ENCODE results near the gene TRAPPC6A. TPM values are rescaled to one million over a fixed set of nuclear protein-coding genes. Genes with fewer than 3 reads are reported as not detected.

The TRAPPC6A gene
- total and polyA plus RNA-seq, 2 donors (not counting 1 experiment from before 2014, with no cell fraction given): 40.3 to 79.0 TPM

DNA sequence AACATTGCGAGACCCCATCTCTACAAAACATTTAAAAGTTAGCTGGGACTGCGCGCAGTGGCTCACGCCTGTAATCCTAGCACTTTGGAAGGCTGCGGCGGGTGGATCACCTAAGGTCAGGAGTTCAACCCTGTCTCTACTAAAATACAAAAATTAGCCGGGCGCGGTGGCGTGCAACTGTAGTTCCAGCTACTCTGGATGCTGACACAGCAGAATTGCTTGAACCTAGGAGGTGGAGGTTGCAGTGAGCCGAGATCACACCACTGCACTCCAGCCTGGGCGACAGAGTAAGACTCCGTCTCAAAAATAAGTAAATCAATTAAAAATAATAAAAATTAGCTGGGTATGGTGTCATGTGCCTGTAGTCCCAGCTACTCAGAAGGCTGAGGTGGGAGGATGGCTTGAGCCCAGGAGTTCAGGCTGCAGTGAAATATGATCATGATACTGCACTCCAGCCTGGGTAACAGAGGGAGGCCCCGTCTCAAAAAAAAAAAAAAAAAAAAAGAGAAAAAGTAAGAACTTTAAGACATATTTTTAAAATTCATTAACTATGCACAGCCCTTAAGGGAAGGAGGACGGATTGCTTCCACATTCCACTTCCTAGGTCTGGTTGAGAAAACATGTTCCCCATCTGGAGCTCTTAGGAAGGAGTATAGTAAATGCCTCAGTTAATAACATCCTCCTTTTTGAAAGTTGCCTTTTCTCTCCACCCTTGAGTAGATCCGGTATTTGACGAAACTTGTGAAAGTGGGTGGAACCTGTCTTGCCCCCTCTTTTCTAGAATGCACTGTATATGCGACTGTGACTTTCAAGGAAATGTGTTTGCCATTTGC, 41.1 kb upstream of the TRAPPC6A start:
- intact Hi-C loops (cut with micrococcal nuclease): no loop called here
- H2AFZ ChIP-seq (ENCODE audit: insufficient read depth, low read depth, low read length, poor library complexity, severe bottlenecking): no peak overlapping the region
- no peak overlapping the region for H3K4me3 ChIP-seq (ENCODE audit: control extremely low read depth in 1 of 5, extremely low read depth in 1 of 5, insufficient read depth in 1 of 5, low read depth in 2 of 5, low read length in 4 of 5)
- H3K27me3 Mint-ChIP-seq: peaks cover 32% of the 10 kb centered on the region
- peaks cover 3% of the 10 kb centered on the region for H3K4me1 Mint-ChIP-seq
- ChIA-PET POLR2A (no interaction called here), CTCF (interaction anchor here (0.6 to 0.7 kb wide), 2 partner anchors 116 to 918 kb away, joined by 3 read pairs; no protein-coding TSS in a partner anchor)
- H4K20me1 ChIP-seq (ENCODE audit: control insufficient read depth, insufficient read depth, low read length, poor library complexity, severe bottlenecking): no peaks in the 10 kb centered on the region
- no peak overlapping the region for H3K4me2 ChIP-seq (replicated peaks; ENCODE audit: low read depth, low read length, poor library complexity, severe bottlenecking)
- H3K9ac ChIP-seq (ENCODE audit: low read length): no peak overlapping the region
- H3K27ac ChIP-seq (ENCODE audit: low read length in 2 of 2): no peak overlapping the region
- H3K79me2 ChIP-seq (ENCODE audit: control insufficient read depth, insufficient read depth, low read length): no peaks in the 10 kb centered on the region
- no peak for ATAC-seq (ENCODE audit: low read depth)
- no peaks in the 10 kb centered on the region for H3K36me3 ChIP-seq (replicated peaks in 1 of 2; ENCODE audit: control extremely low read depth in 1 of 2, control insufficient read depth in 1 of 2, extremely low read depth in 1 of 2, insufficient read depth in 2 of 2, low read length in 1 of 2)
- no peak overlapping the region for H3K27ac Mint-ChIP-seq
- no peak for TF ChIP-seq CTCF (IDR thresholded peaks at IDR 0.05)
- no peak for TF ChIP-seq EZH2 (IDR thresholded peaks at IDR 0.05; ENCODE audit: borderline replicate concordance, insufficient read depth, low read depth, low read length, poor library complexity, severe bottlenecking)
- no peaks in the 10 kb centered on the region for H3K9me3 Mint-ChIP-seq (ENCODE audit: insufficient read depth)
- 100% methylated on average over 6 of the region's 18 CpGs for whole genome bisulfite sequencing (ENCODE audit: insufficient coverage)
- no peak for DNase-seq
- H3K9me3 ChIP-seq (ENCODE audit: control extremely low read depth in 1 of 3, control insufficient read depth in 2 of 3, insufficient read depth in 1 of 3, low read length in 2 of 3): no peaks in the 10 kb centered on the region
- H3K4me3 Mint-ChIP-seq: no peak overlapping the region
- peaks cover 0 to 33% (median 8%) of the 10 kb centered on the region in 4 experiments for H3K27me3 ChIP-seq (replicated peaks in 1 of 4; ENCODE audit: control extremely low read depth in 1 of 4, control insufficient read depth in 3 of 4, insufficient read depth in 4 of 4, low read length in 3 of 4)
- no peaks in the 10 kb centered on the region for H3K4me1 ChIP-seq (ENCODE audit: control insufficient read depth in 2 of 2, insufficient read depth in 2 of 2, low read length in 2 of 2)

DNA sequence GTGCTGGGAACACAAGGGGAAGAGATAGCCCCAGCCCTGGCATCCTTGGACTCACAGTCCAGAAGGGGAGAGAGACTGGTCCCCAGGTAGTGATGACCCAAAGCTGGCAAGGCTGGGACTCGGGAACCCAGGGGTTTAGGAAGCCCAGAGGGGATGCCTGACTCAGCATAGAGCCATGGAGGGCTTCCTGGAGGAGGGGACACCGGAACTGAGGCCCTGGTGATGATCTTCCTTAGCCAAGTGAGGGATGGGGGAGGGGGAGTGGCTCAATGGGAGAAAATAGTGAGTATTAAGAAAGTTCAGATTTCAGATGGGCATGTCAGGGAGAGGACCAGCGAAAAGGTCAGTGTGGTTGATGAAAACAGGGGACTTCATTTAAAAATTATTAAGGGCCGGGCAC, 40.4 kb upstream of the TRAPPC6A start:
- no peaks in the 10 kb centered on the region for H3K9me3 Mint-ChIP-seq (ENCODE audit: insufficient read depth)
- no peak overlapping the region for H3K4me2 ChIP-seq (replicated peaks; ENCODE audit: low read depth, low read length, poor library complexity, severe bottlenecking)
- H4K20me1 ChIP-seq (ENCODE audit: control insufficient read depth, insufficient read depth, low read length, poor library complexity, severe bottlenecking): no peaks in the 10 kb centered on the region
- peaks cover 35% of the 10 kb centered on the region for H3K27me3 Mint-ChIP-seq
- no peak for TF ChIP-seq CTCF (IDR thresholded peaks at IDR 0.05)
- no peak for TF ChIP-seq EZH2 (IDR thresholded peaks at IDR 0.05; ENCODE audit: borderline replicate concordance, insufficient read depth, low read depth, low read length, poor library complexity, severe bottlenecking)
- no peak overlapping the region for H3K4me3 ChIP-seq (ENCODE audit: control extremely low read depth in 1 of 5, extremely low read depth in 1 of 5, insufficient read depth in 1 of 5, low read depth in 2 of 5, low read length in 4 of 5)
- H3K27ac ChIP-seq (ENCODE audit: low read length in 2 of 2): no peak overlapping the region
- ChIA-PET POLR2A (no interaction called here), CTCF (no interaction called here)
- WGBS (ENCODE audit: insufficient coverage): 72% methylated on average over 4 of the region's 4 CpGs
- no peaks in the 10 kb centered on the region for H3K36me3 ChIP-seq (replicated peaks in 1 of 2; ENCODE audit: control extremely low read depth in 1 of 2, control insufficient read depth in 1 of 2, extremely low read depth in 1 of 2, insufficient read depth in 2 of 2, low read length in 1 of 2)
- no peak overlapping the region for H2AFZ ChIP-seq (ENCODE audit: insufficient read depth, low read depth, low read length, poor library complexity, severe bottlenecking)
- H3K27me3 ChIP-seq (replicated peaks in 1 of 4; ENCODE audit: control extremely low read depth in 1 of 4, control insufficient read depth in 3 of 4, insufficient read depth in 4 of 4, low read length in 3 of 4): peaks cover 0 to 33% (median 8%) of the 10 kb centered on the region in 4 experiments
- no peaks in the 10 kb centered on the region for H3K9me3 ChIP-seq (ENCODE audit: control extremely low read depth in 1 of 3, control insufficient read depth in 2 of 3, insufficient read depth in 1 of 3, low read length in 2 of 3)
- no peaks in the 10 kb centered on the region for H3K4me1 ChIP-seq (ENCODE audit: control insufficient read depth in 2 of 2, insufficient read depth in 2 of 2, low read length in 2 of 2)
- H3K9ac ChIP-seq (ENCODE audit: low read length): no peak overlapping the region
- intact Hi-C loops (cut with micrococcal nuclease): no loop called here
- no peak overlapping the region for H3K4me3 Mint-ChIP-seq
- no peaks in the 10 kb centered on the region for H3K79me2 ChIP-seq (ENCODE audit: control insufficient read depth, insufficient read depth, low read length)
- no peak for DNase-seq
- peaks cover 3% of the 10 kb centered on the region for H3K4me1 Mint-ChIP-seq
- ATAC-seq (ENCODE audit: low read depth): no peak
- H3K27ac Mint-ChIP-seq: no peak overlapping the region
